ENCODE data around the gene FBRSL1.

The FBRSL1 gene

GRCh38 chr12:132511516-132512196 is 21.7 kb downstream of the FBRSL1 start:
- no peak for DNase-seq (ENCODE audit: low read depth in 2 of 2)

GRCh38 chr12:132512197-132513069 is 22.5 kb downstream of the FBRSL1 start:
- no peak for DNase-seq (ENCODE audit: low read depth in 2 of 2)

- DNase-seq (ENCODE audit: low read depth in 2 of 2) = no peak
Observed at GRCh38 chr12:132513070-132513398, 23.1 kb downstream of the FBRSL1 start.

GRCh38 chr12:132513458-132514135 is 23.6 kb downstream of the FBRSL1 start:
- no peak for DNase-seq (ENCODE audit: low read depth in 2 of 2)

- DNase-seq (ENCODE audit: low read depth in 2 of 2) = no peak
Observed at GRCh38 chr12:132514216-132514820, 24.4 kb downstream of the FBRSL1 start.

GRCh38 chr12:132514838-132515237 is 24.9 kb downstream of the FBRSL1 start:
- no peak for DNase-seq (ENCODE audit: low read depth in 2 of 2)

- DNase-seq (ENCODE audit: low read depth in 2 of 2) = no peak
Observed at GRCh38 chr12:132516095-132517012, 26.4 kb downstream of the FBRSL1 start.

GRCh38 chr12:132517013-132517739 is 27.2 kb downstream of the FBRSL1 start:
- DNase-seq (ENCODE audit: low read depth in 2 of 2) = no peak

- DNase-seq (ENCODE audit: low read depth in 2 of 2) = no peak
Observed at GRCh38 chr12:132517740-132518100, 27.8 kb downstream of the FBRSL1 start.

GRCh38 chr12:132518354-132518992 is 28.5 kb downstream of the FBRSL1 start:
- DNase-seq (ENCODE audit: low read depth in 2 of 2) = no peak

GRCh38 chr12:132520421-132521199 is 30.7 kb downstream of the FBRSL1 start:
- DNase-seq (ENCODE audit: low read depth in 2 of 2) = no peak

GRCh38 chr12:132521200-132521580 is 31.2 kb downstream of the FBRSL1 start:
- no peak for DNase-seq (ENCODE audit: low read depth in 2 of 2)

- no peak for DNase-seq (ENCODE audit: low read depth in 2 of 2)
Observed at GRCh38 chr12:132521712-132522292, 31.9 kb downstream of the FBRSL1 start.

- DNase-seq (ENCODE audit: low read depth in 2 of 2) = no peak
Observed at GRCh38 chr12:132522592-132523380, 32.8 kb downstream of the FBRSL1 start.

- DNase-seq (ENCODE audit: low read depth in 2 of 2) = no peak
Observed at GRCh38 chr12:132523576-132524331, 33.8 kb downstream of the FBRSL1 start.

- DNase-seq (ENCODE audit: low read depth in 2 of 2) = no peak
Observed at GRCh38 chr12:132524405-132524804, 34.5 kb downstream of the FBRSL1 start.

Measured in fibroblast of skin of left biceps (primary cell).